ENCODE results near the gene NFATC3.

Gene NFATC3

DNA sequence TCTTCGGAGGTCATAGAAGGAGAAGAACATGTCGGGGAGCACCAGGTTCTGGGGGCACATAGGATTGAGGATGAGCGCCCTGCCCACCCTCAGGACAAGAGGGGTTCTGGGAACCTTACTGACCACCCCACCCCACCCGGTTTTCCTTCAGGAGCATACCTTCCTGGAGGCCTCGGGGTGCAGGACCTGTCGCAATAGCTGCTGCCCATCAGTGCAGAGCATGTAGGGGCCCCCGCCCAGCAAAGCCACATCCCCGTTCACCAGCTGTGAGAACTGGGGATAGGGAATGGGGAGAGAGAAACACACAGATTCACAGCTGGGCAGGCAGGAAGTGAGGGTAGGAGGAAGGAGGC, 148.6 kb downstream of the NFATC3 start:
- Histone ChIP-seq H3K27me3 (ENCODE audit: insufficient read depth, low read length) (no peaks in the 10 kb centered on the region), H3K36me3 (ENCODE audit: insufficient read depth, low read length) (peaks cover 27% of the 10 kb centered on the region; the same call in 1 of the 2 replicates), H4K20me1 (ENCODE audit: insufficient read depth, low read length) (no peaks in the 10 kb centered on the region), H3K27ac (ENCODE audit: low read depth, low read length, poor library complexity, severe bottlenecking) (no peak overlapping the region), H3K4me2 (ENCODE audit: low read length) (peak overlapping the region; percentile 92; the same call in 1 of the 2 replicates), H3F3A (ENCODE audit: insufficient read depth, low read length) (no peaks in the 10 kb centered on the region), H3K4me3 (ENCODE audit: low read depth, low read length, poor library complexity, severe bottlenecking) (no peak overlapping the region), H3K9me2 (ENCODE audit: low read depth, low read length) (no peaks in the 10 kb centered on the region), H3K9me3 (ENCODE audit: low read length) (no peaks in the 10 kb centered on the region), H2AFZ (ENCODE audit: low read length) (no peak overlapping the region), H3K9ac (ENCODE audit: low read length) (no peak overlapping the region), H3K79me2 (ENCODE audit: insufficient read depth, low read length) (no peaks in the 10 kb centered on the region), H3K4me1 (ENCODE audit: insufficient read depth, low read length, severe bottlenecking) (peaks cover 31% of the 10 kb centered on the region)
- no peak for TF ChIP-seq EZH2 (IDR thresholded peaks at IDR 0.05; ENCODE audit: borderline replicate concordance, low read length)
- TF ChIP-seq, protein P1, sequence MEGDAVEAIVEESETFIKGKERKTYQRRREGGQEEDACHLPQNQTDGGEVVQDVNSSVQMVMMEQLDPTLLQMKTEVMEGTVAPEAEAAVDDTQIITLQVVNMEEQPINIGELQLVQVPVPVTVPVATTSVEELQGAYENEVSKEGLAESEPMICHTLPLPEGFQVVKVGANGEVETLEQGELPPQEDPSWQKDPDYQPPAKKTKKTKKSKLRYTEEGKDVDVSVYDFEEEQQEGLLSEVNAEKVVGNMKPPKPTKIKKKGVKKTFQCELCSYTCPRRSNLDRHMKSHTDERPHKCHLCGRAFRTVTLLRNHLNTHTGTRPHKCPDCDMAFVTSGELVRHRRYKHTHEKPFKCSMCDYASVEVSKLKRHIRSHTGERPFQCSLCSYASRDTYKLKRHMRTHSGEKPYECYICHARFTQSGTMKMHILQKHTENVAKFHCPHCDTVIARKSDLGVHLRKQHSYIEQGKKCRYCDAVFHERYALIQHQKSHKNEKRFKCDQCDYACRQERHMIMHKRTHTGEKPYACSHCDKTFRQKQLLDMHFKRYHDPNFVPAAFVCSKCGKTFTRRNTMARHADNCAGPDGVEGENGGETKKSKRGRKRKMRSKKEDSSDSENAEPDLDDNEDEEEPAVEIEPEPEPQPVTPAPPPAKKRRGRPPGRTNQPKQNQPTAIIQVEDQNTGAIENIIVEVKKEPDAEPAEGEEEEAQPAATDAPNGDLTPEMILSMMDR (IDR thresholded peaks at IDR 0.05; ENCODE audit: low read length): no peak

GRCh38 chr16:68234188-68235107, 149.3 kb downstream of the NFATC3 start:
- no peaks in the 10 kb centered on the region for H3K79me2 ChIP-seq (ENCODE audit: insufficient read depth, low read length)
- peak overlapping the region; percentile 75; the same call in 1 of the 2 replicates for H3K9ac ChIP-seq (ENCODE audit: low read length)
- H3K9me3 ChIP-seq (ENCODE audit: low read length): no peaks in the 10 kb centered on the region
- peaks cover 22% of the 10 kb centered on the region; the same call in 1 of the 2 replicates for H3K36me3 ChIP-seq (ENCODE audit: insufficient read depth, low read length)
- no peaks in the 10 kb centered on the region for H4K20me1 ChIP-seq (ENCODE audit: insufficient read depth, low read length)
- H3K4me3 ChIP-seq (ENCODE audit: low read depth, low read length, poor library complexity, severe bottlenecking): peak overlapping the region; percentile 78
- TF ChIP-seq EZH2 (IDR thresholded peaks at IDR 0.05; ENCODE audit: borderline replicate concordance, low read length): no peak
- TF ChIP-seq, protein P1 (IDR thresholded peaks at IDR 0.05; ENCODE audit: low read length): 0 out of 2 replicates have a peak, but pooled peaks have one; percentile 20
- no peak overlapping the region for H2AFZ ChIP-seq (ENCODE audit: low read length)
- peaks cover 30% of the 10 kb centered on the region for H3K4me1 ChIP-seq (ENCODE audit: insufficient read depth, low read length, severe bottlenecking)
- peak overlapping the region; percentile 92 for H3K4me2 ChIP-seq (ENCODE audit: low read length)
- H3K27me3 ChIP-seq (ENCODE audit: insufficient read depth, low read length): no peaks in the 10 kb centered on the region
- peak overlapping the region; percentile 44 for H3K27ac ChIP-seq (ENCODE audit: low read depth, low read length, poor library complexity, severe bottlenecking)
- no peaks in the 10 kb centered on the region for H3F3A ChIP-seq (ENCODE audit: insufficient read depth, low read length)
- H3K9me2 ChIP-seq (ENCODE audit: low read depth, low read length): no peaks in the 10 kb centered on the region

DNA sequence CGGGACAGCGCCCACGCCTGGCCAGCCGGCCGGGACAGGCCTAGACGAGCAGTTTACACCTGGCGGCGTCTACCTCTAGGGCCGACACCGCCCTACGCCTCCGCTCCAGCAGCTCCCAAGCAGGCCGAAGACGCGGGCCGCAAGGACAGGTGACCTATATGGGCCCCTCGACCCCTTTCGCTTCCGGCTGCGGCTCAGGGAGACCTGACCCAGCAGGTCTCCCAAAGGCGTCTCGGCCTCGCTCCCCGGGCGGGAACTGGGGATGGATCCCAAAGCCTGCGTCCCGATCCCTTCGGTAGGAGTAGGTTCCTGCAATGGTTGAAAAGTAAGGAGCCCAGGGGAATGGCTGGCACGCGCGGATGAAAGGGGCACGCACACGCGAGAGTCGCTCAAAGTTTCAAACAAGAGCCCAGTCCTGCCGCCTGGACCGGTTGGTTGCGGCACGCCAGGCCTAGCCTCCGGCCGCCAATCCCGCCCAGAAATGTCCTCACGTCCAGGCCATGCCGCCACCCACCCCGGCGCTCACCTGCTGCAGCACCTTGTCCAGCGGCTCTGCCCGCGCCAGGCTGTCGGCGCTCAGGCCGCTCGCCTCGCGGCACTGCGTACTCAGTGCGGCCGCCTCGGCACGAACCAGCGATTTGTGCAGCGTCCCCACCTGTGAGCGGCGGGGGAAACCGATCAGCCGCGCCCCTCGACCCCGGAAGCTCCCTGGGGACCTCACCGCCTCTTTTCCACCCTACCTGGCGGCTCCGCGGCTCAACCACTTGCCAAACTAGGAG, 150.1 kb downstream of the NFATC3 start:
- peak overlapping the region; percentile 92 for H3K4me2 ChIP-seq (ENCODE audit: low read length)
- H4K20me1 ChIP-seq (ENCODE audit: insufficient read depth, low read length): no peaks in the 10 kb centered on the region
- no peak for TF ChIP-seq EZH2 (IDR thresholded peaks at IDR 0.05; ENCODE audit: borderline replicate concordance, low read length)
- TF ChIP-seq, protein P1 (IDR thresholded peaks at IDR 0.05; ENCODE audit: low read length): no peak; the same call in 1 of the 2 replicates
- no peaks in the 10 kb centered on the region for H3F3A ChIP-seq (ENCODE audit: insufficient read depth, low read length)
- no peaks in the 10 kb centered on the region for H3K9me2 ChIP-seq (ENCODE audit: low read depth, low read length)
- H3K4me3 ChIP-seq (ENCODE audit: low read depth, low read length, poor library complexity, severe bottlenecking): peak overlapping the region; percentile 78
- H3K9ac ChIP-seq (ENCODE audit: low read length): peak overlapping the region; percentile 75
- H3K27me3 ChIP-seq (ENCODE audit: insufficient read depth, low read length): no peaks in the 10 kb centered on the region
- peaks cover 36% of the 10 kb centered on the region for H3K4me1 ChIP-seq (ENCODE audit: insufficient read depth, low read length, severe bottlenecking)
- no peaks in the 10 kb centered on the region for H3K79me2 ChIP-seq (ENCODE audit: insufficient read depth, low read length)
- H3K36me3 ChIP-seq (ENCODE audit: insufficient read depth, low read length): peaks cover 14% of the 10 kb centered on the region; the same call in 1 of the 2 replicates
- peak overlapping the region; percentile 44 for H3K27ac ChIP-seq (ENCODE audit: low read depth, low read length, poor library complexity, severe bottlenecking)
- no peak overlapping the region for H2AFZ ChIP-seq (ENCODE audit: low read length)
- H3K9me3 ChIP-seq (ENCODE audit: low read length): no peaks in the 10 kb centered on the region
